ENCODE measurements around the gene SPEF2.

DNA sequence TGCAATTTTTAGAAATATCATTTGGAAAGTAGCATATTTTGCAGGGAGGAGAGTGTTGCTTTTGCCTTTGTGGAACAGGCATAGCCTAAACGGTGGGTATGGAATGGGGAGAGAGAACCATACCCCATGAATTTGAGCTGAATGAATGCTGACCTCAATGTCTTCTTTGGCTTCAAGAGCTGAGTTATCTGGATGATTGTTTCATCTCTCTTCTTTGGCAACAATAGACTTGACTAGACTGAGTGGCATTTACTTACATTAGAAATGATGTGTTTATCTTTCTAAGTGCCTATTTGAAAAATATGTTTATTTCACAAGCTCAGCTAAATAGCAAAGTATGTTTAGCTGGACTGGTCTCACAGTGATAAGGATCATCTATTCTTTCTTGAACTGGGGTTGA lies 42.8 kb downstream of the SPEF2 start:
- TF ChIP-seq POLR2A (IDR thresholded peaks at IDR 0.05; ENCODE audit: insufficient read depth in 1 of 2, low read depth in 2 of 2, low read length in 2 of 2): no peak
- TF ChIP-seq NFYB (CRISPR knock-in tag; IDR thresholded peaks at IDR 0.05): no peak
- TF ChIP-seq, protein P1, sequence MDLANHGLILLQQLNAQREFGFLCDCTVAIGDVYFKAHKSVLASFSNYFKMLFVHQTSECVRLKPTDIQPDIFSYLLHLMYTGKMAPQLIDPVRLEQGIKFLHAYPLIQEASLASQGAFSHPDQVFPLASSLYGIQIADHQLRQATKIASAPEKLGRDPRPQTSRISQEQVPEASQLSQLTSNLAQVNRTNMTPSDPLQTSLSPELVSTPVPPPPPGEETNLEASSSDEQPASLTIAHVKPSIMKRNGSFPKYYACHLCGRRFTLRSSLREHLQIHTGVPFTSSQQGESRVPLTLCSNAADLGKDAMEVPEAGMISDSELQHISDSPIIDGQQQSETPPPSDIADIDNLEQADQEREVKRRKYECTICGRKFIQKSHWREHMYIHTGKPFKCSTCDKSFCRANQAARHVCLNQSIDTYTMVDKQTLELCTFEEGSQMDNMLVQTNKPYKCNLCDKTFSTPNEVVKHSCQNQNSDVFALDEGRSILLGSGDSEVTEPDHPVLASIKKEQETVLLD (CRISPR knock-in tag; IDR thresholded peaks at IDR 0.05; ENCODE audit: low read depth): no peak
- TF ChIP-seq, protein P2, sequence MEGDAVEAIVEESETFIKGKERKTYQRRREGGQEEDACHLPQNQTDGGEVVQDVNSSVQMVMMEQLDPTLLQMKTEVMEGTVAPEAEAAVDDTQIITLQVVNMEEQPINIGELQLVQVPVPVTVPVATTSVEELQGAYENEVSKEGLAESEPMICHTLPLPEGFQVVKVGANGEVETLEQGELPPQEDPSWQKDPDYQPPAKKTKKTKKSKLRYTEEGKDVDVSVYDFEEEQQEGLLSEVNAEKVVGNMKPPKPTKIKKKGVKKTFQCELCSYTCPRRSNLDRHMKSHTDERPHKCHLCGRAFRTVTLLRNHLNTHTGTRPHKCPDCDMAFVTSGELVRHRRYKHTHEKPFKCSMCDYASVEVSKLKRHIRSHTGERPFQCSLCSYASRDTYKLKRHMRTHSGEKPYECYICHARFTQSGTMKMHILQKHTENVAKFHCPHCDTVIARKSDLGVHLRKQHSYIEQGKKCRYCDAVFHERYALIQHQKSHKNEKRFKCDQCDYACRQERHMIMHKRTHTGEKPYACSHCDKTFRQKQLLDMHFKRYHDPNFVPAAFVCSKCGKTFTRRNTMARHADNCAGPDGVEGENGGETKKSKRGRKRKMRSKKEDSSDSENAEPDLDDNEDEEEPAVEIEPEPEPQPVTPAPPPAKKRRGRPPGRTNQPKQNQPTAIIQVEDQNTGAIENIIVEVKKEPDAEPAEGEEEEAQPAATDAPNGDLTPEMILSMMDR (CRISPR knock-in tag; IDR thresholded peaks at IDR 0.05): no peak
- no peak for TF ChIP-seq RFX5 (IDR thresholded peaks at IDR 0.05; ENCODE audit: low read depth, low read length)
